Endothelial cell of umbilical vein (primary cell): ENCODE data around the gene PTPRT. TPM values are rescaled to one million over a fixed set of nuclear protein-coding genes. Genes with fewer than 3 reads are reported as not detected.

ENCODE experiments used
- BruUV-seq: library from RNA; stranded (reverse); fragments of 400-500 nt; replicated peaks from 2 replicates; lab custom pipeline; 2021; lab: Mats Ljungman, UMichigan
- CTCF ChIA-PET: fragments of 300-600, 350-600 bp; sonication (Branson Sonifier 250); formaldehyde crosslinking; loops from one replicate; lab custom pipeline; 2021; ENCODE audit warnings: antibody characterized with exemption, inconsistent platforms; lab: Charles Lee
- POLR2A ChIA-PET: fragments of 300-600, 350-600 bp; sonication (Branson Sonifier 250); formaldehyde crosslinking; loops from one replicate; lab custom pipeline; 2021; ENCODE audit warnings: antibody characterized with exemption, inconsistent platforms; lab: Charles Lee
- DNase-seq: peaks from one replicate; pipeline ENCODE4 v3.0.0-alpha.2; 2011; ENCODE audit warnings: low read depth, low spot score
- FAIRE-seq: peaks from 2 replicates; lab custom pipeline; 2011; peaks lifted over from hg19 to GRCh38; lab: Jason Lieb, UNC
- H2AFZ ChIP-seq: 2 replicates; pipeline ENCODE4 v1.6.0; 2012; ENCODE audit warnings: low read depth, low read length, control low read depth, inconsistent platforms
- H3K27ac ChIP-seq: 2 replicates; pipeline ENCODE4 v1.5.1; 2011; ENCODE audit warnings: low read depth, mild to moderate bottlenecking, control low read depth, low read length, moderate library complexity; ENCODE audit not compliant: insufficient read depth
- H3K27me3 ChIP-seq, 2 experiments: 2 replicates each; pipeline versions ENCODE4 v1.6.0 to v1.6.1; 2011; ENCODE audit warnings: low read length in 2 of 2, mixed read lengths in 1 of 2; ENCODE audit not compliant: control insufficient read depth in 2 of 2, insufficient read depth in 2 of 2
- H3K36me3 ChIP-seq, 2 experiments: 2 replicates in 1 of 2; 3 replicates in 1 of 2; pipeline ENCODE4 v1.5.1; 2011; ENCODE audit warnings: low read length in 2 of 2, mild to moderate bottlenecking in 1 of 2, moderate library complexity in 1 of 2; ENCODE audit not compliant: control insufficient read depth in 2 of 2, insufficient read depth in 2 of 2; ENCODE audit errors: extremely low read depth in 1 of 2
- H3K4me1 ChIP-seq: 3 replicates; pipeline ENCODE4 v1.5.1; 2011; ENCODE audit warnings: mild to moderate bottlenecking, low read length; ENCODE audit not compliant: control insufficient read depth, insufficient read depth; ENCODE audit errors: extremely low read depth
- H3K4me2 ChIP-seq: 2 replicates; pipeline ENCODE4 v1.6.1; 2011; ENCODE audit warnings: low read length, control low read depth, mixed read lengths; ENCODE audit not compliant: insufficient read depth
- H3K4me3 ChIP-seq, 3 experiments: fragments of 200-600 bp in 1 of 3; sonication (generic), shearing (Covaris generic) in 1 of 3; replicated peaks in 1 of 3; 2 replicates each; pipeline ENCODE4 v1.5.1; 2011 to 2016; ENCODE audit warnings: control low read depth in 3 of 3, low read length in 3 of 3, mild to moderate bottlenecking in 2 of 3, inconsistent platforms in 1 of 3, low read depth in 1 of 3, moderate library complexity in 1 of 3; ENCODE audit not compliant: insufficient read depth in 1 of 3
- H3K79me2 ChIP-seq: 2 replicates; pipeline ENCODE4 v1.6.0; 2012; ENCODE audit warnings: low read length, inconsistent platforms; ENCODE audit not compliant: control insufficient read depth, insufficient read depth
- H3K9ac ChIP-seq: replicated peaks from 2 replicates; pipeline ENCODE3; 2011; ENCODE audit warnings: low read length, control low read depth; ENCODE audit not compliant: insufficient read depth; ENCODE audit errors: extremely low read depth
- H3K9me1 ChIP-seq: replicated peaks from 3 replicates; pipeline ENCODE4 v1.6.0; 2011; ENCODE audit warnings: mild to moderate bottlenecking, low read length; ENCODE audit not compliant: control insufficient read depth, insufficient read depth; ENCODE audit errors: extremely low read depth
- H3K9me3 ChIP-seq: replicated peaks from 2 replicates; pipeline ENCODE4 v1.5.1; 2012; ENCODE audit warnings: low read length, inconsistent platforms; ENCODE audit not compliant: control insufficient read depth, insufficient read depth
- H4K20me1 ChIP-seq: replicated peaks from 2 replicates; pipeline ENCODE3; 2011; ENCODE audit warnings: mild to moderate bottlenecking, low read length; ENCODE audit not compliant: control insufficient read depth, insufficient read depth; ENCODE audit errors: extremely low read depth
- CTCF ChIP-seq, 2 donors: IDR thresholded peaks; 1 replicate in 1 of 2; 2 replicates in 1 of 2; pipeline ENCODE4 v1.5.1; 2011; ENCODE audit warnings: low read length in 2 of 2, mild to moderate bottlenecking in 2 of 2, moderate library complexity in 2 of 2, control low read depth in 1 of 2, inconsistent platforms in 1 of 2, low read depth in 1 of 2; ENCODE audit not compliant: insufficient read depth in 1 of 2; ENCODE audit errors: extremely low read depth in 1 of 2
- EZH2 ChIP-seq: IDR thresholded peaks from 2 replicates; pipeline ENCODE4 v1.6.1; 2012; ENCODE audit warnings: borderline replicate concordance, low read depth, mild to moderate bottlenecking, moderate library complexity, low read length, inconsistent platforms; ENCODE audit not compliant: severe bottlenecking
- FOS ChIP-seq: IDR thresholded peaks from 2 replicates; pipeline ENCODE4 v1.6.1; 2011; ENCODE audit warnings: mild to moderate bottlenecking, low read length, moderate library complexity, borderline replicate concordance; ENCODE audit not compliant: insufficient read depth
- GATA2 ChIP-seq: IDR thresholded peaks from 2 replicates; pipeline ENCODE4 v1.7.0; 2011; ENCODE audit warnings: low read depth, mild to moderate bottlenecking, moderate library complexity, mixed read lengths, low read length; ENCODE audit not compliant: insufficient read length, insufficient read depth
- JUN ChIP-seq: IDR thresholded peaks from 2 replicates; pipeline ENCODE4 v1.6.1; 2011; ENCODE audit warnings: borderline replicate concordance, low read depth; ENCODE audit not compliant: insufficient read length, insufficient read depth
- MAX ChIP-seq: IDR thresholded peaks from 2 replicates; pipeline ENCODE4 v1.6.1; 2011; ENCODE audit not compliant: insufficient read depth, insufficient read length
- MYC ChIP-seq: IDR thresholded peaks from one replicate; pipeline ENCODE4 v1.6.1; 2011; ENCODE audit warnings: mild to moderate bottlenecking, low read depth, low read length
- POLR2A ChIP-seq: IDR thresholded peaks from 2 replicates; pipeline ENCODE4 v1.6.1; 2012; ENCODE audit warnings: low read depth, mild to moderate bottlenecking, control low read depth, low read length
- POLR2AphosphoS5 ChIP-seq: IDR thresholded peaks from 2 replicates; pipeline ENCODE4 v1.6.1; 2012; ENCODE audit warnings: low read depth, mild to moderate bottlenecking, control low read depth, low read length, moderate library complexity; ENCODE audit not compliant: insufficient read depth
- dilution Hi-C: fragments of 300-500 bp; cut with MboI; formaldehyde crosslinking; loops from one replicate; pipeline ENCODE4 v1.15.0; 2019; ENCODE audit warnings: low sequenced_read_pairs; ENCODE audit not compliant: extremely low pct_ligation_motif_present
- intact Hi-C: fragments of 100-400 bp; cut with micrococcal nuclease; formaldehyde crosslinking; loops from one replicate; pipeline ENCODE4 v1.10.0; 2022
- polyA plus RNA-seq, 4 experiments: library from polyadenylated mRNA; depleted of rRNA in 3 of 4; stranded (reverse) in 3 of 4; unstranded in 1 of 4; fragments of >200 nt; gene quantifications; 2 replicates each; pipeline versions ENCODE4 v1.2.1 to v1.2.3, GENCODE V29; 2011 to 2012; ENCODE audit warnings: missing spikeins in 1 of 4
- total RNA-seq: library from RNA; stranded (reverse); gene quantifications from 2 replicates; pipeline ENCODE4 v1.2.3, GENCODE V29; 2021

Gene PTPRT
- total and polyA plus RNA-seq, 2 donors (not counting 3 experiments of a cell fraction or from before 2014, with no cell fraction given) = not detected

GRCh38 chr20:42082611-42083010 lies 1107.1 kb downstream of the PTPRT start:
- Histone ChIP-seq H3K27me3 (no peaks in the 10 kb centered on the region), H3K4me2 (no peak overlapping the region), H3K4me3 (no peak overlapping the region), H3K79me2 (no peaks in the 10 kb centered on the region), H4K20me1 (no peaks in the 10 kb centered on the region), H3K27ac (no peak overlapping the region), H3K9ac (no peak overlapping the region), H3K4me1 (no peaks in the 10 kb centered on the region), H2AFZ (no peak overlapping the region), H3K9me3 (peaks cover 4% of the 10 kb centered on the region), H3K36me3 (no peaks in the 10 kb centered on the region), H3K9me1 (no peaks in the 10 kb centered on the region)
- intact Hi-C loops (no loop called here), dilution Hi-C loops (no loop called here)
- FAIRE-seq = no peak
- no peak for DNase-seq
- TF ChIP-seq EZH2 (no peak), MYC (no peak), FOS (no peak), GATA2 (no peak), POLR2AphosphoS5 (no peak), POLR2A (no peak)
- ChIA-PET POLR2A (no interaction called here), CTCF (no interaction called here)
- BruUV-seq = no TSS peak

GRCh38 chr20:42080956-42081355 lies 1108.8 kb downstream of the PTPRT start:
- Histone ChIP-seq H3K4me3 (no peak overlapping the region), H3K27me3 (no peaks in the 10 kb centered on the region), H3K4me1 (no peaks in the 10 kb centered on the region), H2AFZ (no peak overlapping the region), H3K4me2 (no peak overlapping the region), H3K9ac (no peak overlapping the region), H4K20me1 (no peaks in the 10 kb centered on the region), H3K36me3 (no peaks in the 10 kb centered on the region), H3K9me3 (peaks cover 4% of the 10 kb centered on the region), H3K9me1 (no peaks in the 10 kb centered on the region), H3K27ac (no peak overlapping the region), H3K79me2 (no peaks in the 10 kb centered on the region)
- FAIRE-seq (no peak), DNase-seq (no peak)
- intact Hi-C loops (no loop called here), dilution Hi-C loops (no loop called here)
- ChIA-PET CTCF (no interaction called here), POLR2A (no interaction called here)
- TF ChIP-seq POLR2A = no peak
- TF ChIP-seq JUN = no peak
- TF ChIP-seq FOS = no peak
- TF ChIP-seq CTCF (IDR thresholded peaks at IDR 0.05; ENCODE audit: extremely low read depth in 1 of 2, insufficient read depth in 1 of 2, low read depth in 1 of 2, low read length in 2 of 2) = no peak
- no peak for TF ChIP-seq GATA2
- TF ChIP-seq EZH2 = no peak
- no peak for TF ChIP-seq POLR2AphosphoS5
- no peak for TF ChIP-seq MYC
- no peak for TF ChIP-seq MAX
- no TSS peak for BruUV-seq
